ENCODE data around the gene CCDC122.
"Not testable (repeated sequence)": the region's sequence is repeated elsewhere in the genome, so short reads cannot be mapped to it uniquely, and the experiment has no call there.

CCDC122 gene

GRCh38 chr13:43877326-43877725 lies 2.2 kb downstream of the CCDC122 start:
- no peak for DNase-seq (ENCODE audit: low read depth in 2 of 2)

- no peak for DNase-seq (ENCODE audit: low read depth in 2 of 2)
Observed at GRCh38 chr13:43876366-43876765, 3.2 kb downstream of the CCDC122 start.

- DNase-seq (ENCODE audit: low read depth in 2 of 2), result no peak
Observed at GRCh38 chr13:43874504-43875092, 4.9 kb downstream of the CCDC122 start.

- no peak for DNase-seq (ENCODE audit: low read depth in 2 of 2)
Observed at GRCh38 chr13:43872181-43872580, 7.4 kb downstream of the CCDC122 start.

GRCh38 chr13:43865892-43866291 lies 13.6 kb downstream of the CCDC122 start:
- DNase-seq (ENCODE audit: low read depth in 2 of 2), result no peak

- DNase-seq (ENCODE audit: low read depth in 2 of 2), result no peak
Observed at GRCh38 chr13:43864921-43865320, 14.6 kb downstream of the CCDC122 start.

- no peak for DNase-seq (ENCODE audit: low read depth in 2 of 2)
Observed at GRCh38 chr13:43861863-43862262, 17.7 kb downstream of the CCDC122 start.

- no peak for DNase-seq (ENCODE audit: low read depth in 2 of 2)
Observed at GRCh38 chr13:43852923-43853404, 26.6 kb downstream of the CCDC122 start.

- no peak for DNase-seq (ENCODE audit: low read depth in 2 of 2)
Observed at GRCh38 chr13:43850873-43851272, 28.7 kb downstream of the CCDC122 start.

GRCh38 chr13:43848001-43848649 lies 31.4 kb downstream of the CCDC122 start:
- DNase-seq (ENCODE audit: low read depth in 2 of 2), result no peak

- no peak for DNase-seq (ENCODE audit: low read depth in 2 of 2)
Observed at GRCh38 chr13:43846496-43847158, 32.9 kb downstream of the CCDC122 start.

- no peak for DNase-seq (ENCODE audit: low read depth in 2 of 2)
Observed at GRCh38 chr13:43838909-43839308, 40.6 kb downstream of the CCDC122 start.

- no peak for DNase-seq (ENCODE audit: low read depth in 2 of 2)
Observed at GRCh38 chr13:43835701-43836100, 43.8 kb downstream of the CCDC122 start.

GRCh38 chr13:43831088-43831487 lies 48.5 kb downstream of the CCDC122 start:
- DNase-seq (ENCODE audit: low read depth in 2 of 2), result no peak

- no peak for DNase-seq (ENCODE audit: low read depth in 2 of 2)
Observed at GRCh38 chr13:43830497-43830881, 49.1 kb downstream of the CCDC122 start.

- not testable (repeated sequence) for DNase-seq (ENCODE audit: low read depth in 2 of 2)
Observed at GRCh38 chr13:43824656-43825055, 54.9 kb downstream of the CCDC122 start.

GRCh38 chr13:43822969-43823368 lies 56.6 kb downstream of the CCDC122 start:
- DNase-seq (ENCODE audit: low read depth in 2 of 2), result no peak

GRCh38 chr13:43816401-43816889 lies 63.1 kb downstream of the CCDC122 start:
- DNase-seq (ENCODE audit: low read depth in 2 of 2), result no peak

- no peak for DNase-seq (ENCODE audit: low read depth in 2 of 2)
Observed at GRCh38 chr13:43815204-43815603, 64.3 kb downstream of the CCDC122 start.

GRCh38 chr13:43808676-43809075 lies 70.9 kb downstream of the CCDC122 start:
- DNase-seq (ENCODE audit: low read depth in 2 of 2), result no peak

GRCh38 chr13:43805681-43806128 lies 73.8 kb downstream of the CCDC122 start:
- no peak for DNase-seq (ENCODE audit: low read depth in 2 of 2)

- DNase-seq (ENCODE audit: low read depth in 2 of 2), result peak; percentile 5 to 27
Observed at GRCh38 chr13:43805071-43805468, 74.5 kb downstream of the CCDC122 start.
